ENCODE measurements around the gene OTUB2.

Gene OTUB2

GRCh38 chr14:94026173-94026888 is at the start of gene OTUB2:
OTUB2 (plus strand) TSS chr14:94026340; CDS start chr14:94026538, 198 bp downstream.
- in situ Hi-C loops (cut with MboI; ENCODE audit: low sequenced_read_pairs) = no loop called here

GRCh38 chr14:93976477-93977057 is 49.6 kb upstream of the OTUB2 start, which contains the start of gene ASB2:
ASB2 (minus strand) TSS chr14:93976570; CDS start chr14:93964539, 12,031 bp downstream.
- in situ Hi-C loops (cut with MboI; ENCODE audit: low sequenced_read_pairs) = no loop called here

- in situ Hi-C loops (cut with MboI; ENCODE audit: low sequenced_read_pairs) = no loop called here
These were observed 49.0 kb upstream of the OTUB2 start for GRCh38 chr14:93977171-93977570.

GRCh38 chr14:93977790-93978581 is 48.2 kb upstream of the OTUB2 start:
- in situ Hi-C loops (cut with MboI; ENCODE audit: low sequenced_read_pairs) = no loop called here

- in situ Hi-C loops (cut with MboI; ENCODE audit: low sequenced_read_pairs) = no loop called here
These were observed 47.4 kb upstream of the OTUB2 start for GRCh38 chr14:93978735-93979134.

GRCh38 chr14:93980456-93981201 is 45.5 kb upstream of the OTUB2 start:
- in situ Hi-C loops (cut with MboI; ENCODE audit: low sequenced_read_pairs) = no loop called here

GRCh38 chr14:93981316-93982229 is 44.6 kb upstream of the OTUB2 start:
- in situ Hi-C loops (cut with MboI; ENCODE audit: low sequenced_read_pairs) = no loop called here

GRCh38 chr14:93982230-93983007 is 43.7 kb upstream of the OTUB2 start:
- in situ Hi-C loops (cut with MboI; ENCODE audit: low sequenced_read_pairs) = no loop called here

GRCh38 chr14:93984070-93984469 is 42.1 kb upstream of the OTUB2 start:
- in situ Hi-C loops (cut with MboI; ENCODE audit: low sequenced_read_pairs) = no loop called here

GRCh38 chr14:93984987-93985410 is 41.1 kb upstream of the OTUB2 start:
- in situ Hi-C loops (cut with MboI; ENCODE audit: low sequenced_read_pairs) = no loop called here

GRCh38 chr14:93986955-93987354 is 39.2 kb upstream of the OTUB2 start:
- in situ Hi-C loops (cut with MboI; ENCODE audit: low sequenced_read_pairs) = no loop called here

- in situ Hi-C loops (cut with MboI; ENCODE audit: low sequenced_read_pairs) = no loop called here
These were observed 38.8 kb upstream of the OTUB2 start for GRCh38 chr14:93987376-93987775.

GRCh38 chr14:93987815-93988476 is 38.2 kb upstream of the OTUB2 start:
- in situ Hi-C loops (cut with MboI; ENCODE audit: low sequenced_read_pairs) = no loop called here

GRCh38 chr14:93989939-93990338 is 36.2 kb upstream of the OTUB2 start:
- in situ Hi-C loops (cut with MboI; ENCODE audit: low sequenced_read_pairs) = no loop called here

- in situ Hi-C loops (cut with MboI; ENCODE audit: low sequenced_read_pairs) = no loop called here
These were observed 34.9 kb upstream of the OTUB2 start for GRCh38 chr14:93991212-93991611.

- in situ Hi-C loops (cut with MboI; ENCODE audit: low sequenced_read_pairs) = no loop called here
These were observed 34.5 kb upstream of the OTUB2 start for GRCh38 chr14:93991649-93992048.

- in situ Hi-C loops (cut with MboI; ENCODE audit: low sequenced_read_pairs) = no loop called here
These were observed 32.8 kb upstream of the OTUB2 start for GRCh38 chr14:93993382-93993781.

- in situ Hi-C loops (cut with MboI; ENCODE audit: low sequenced_read_pairs) = no loop called here
These were observed 31.0 kb upstream of the OTUB2 start for GRCh38 chr14:93994919-93995682.
